ENCODE data around the gene LRMDA.

The LRMDA gene

DNA sequence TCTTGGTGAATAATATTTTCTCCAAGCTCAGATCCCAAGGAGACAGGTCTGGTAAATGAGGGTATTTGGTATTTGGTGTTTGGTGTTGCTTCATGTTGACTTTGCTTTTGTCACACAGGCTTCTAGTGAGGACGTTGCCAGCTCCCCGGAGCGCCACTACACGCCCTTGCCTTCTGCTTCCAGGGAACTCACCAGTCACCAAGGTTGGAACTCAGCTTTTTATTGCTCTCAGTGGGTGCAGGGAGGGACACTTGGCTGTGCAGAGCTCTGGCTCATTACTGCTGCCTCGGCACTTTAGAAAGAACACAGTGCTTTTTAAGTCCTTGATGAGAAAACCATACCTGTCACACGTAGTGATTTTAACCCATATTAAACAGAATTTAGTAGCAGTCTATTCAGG is 892.9 kb downstream of the LRMDA start:
- no peak overlapping the region for H3K27ac ChIP-seq (ENCODE audit: extremely low read depth, low read depth, low read length)
- no peak overlapping the region for H3K4me3 ChIP-seq (ENCODE audit: low read depth, low read length)
- TF ChIP-seq KLF7 (tag by site-specific recombination; IDR thresholded peaks at IDR 0.05; ENCODE audit: borderline replicate concordance) = no peak
- TF ChIP-seq, protein P1, sequence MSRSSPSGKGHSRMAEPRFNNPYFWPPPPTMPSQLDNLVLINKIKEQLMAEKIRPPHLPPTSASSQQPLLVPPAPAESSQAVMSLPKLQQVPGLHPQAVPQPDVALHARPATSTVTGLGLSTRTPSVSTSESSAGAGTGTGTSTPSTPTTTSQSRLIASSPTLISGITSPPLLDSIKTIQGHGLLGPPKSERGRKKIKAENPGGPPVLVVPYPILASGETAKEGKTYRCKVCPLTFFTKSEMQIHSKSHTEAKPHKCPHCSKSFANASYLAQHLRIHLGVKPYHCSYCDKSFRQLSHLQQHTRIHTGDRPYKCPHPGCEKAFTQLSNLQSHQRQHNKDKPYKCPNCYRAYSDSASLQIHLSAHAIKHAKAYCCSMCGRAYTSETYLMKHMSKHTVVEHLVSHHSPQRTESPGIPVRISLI (tag by site-specific recombination; IDR thresholded peaks at IDR 0.05) = no peak
- 0 out of 2 replicates have a peak, but pooled peaks have one; percentile 27 for TF ChIP-seq ZNF341 (tag by site-specific recombination; IDR thresholded peaks at IDR 0.05; ENCODE audit: low read depth)
- TF ChIP-seq ZNF701 (tag by site-specific recombination; IDR thresholded peaks at IDR 0.05) = no peak
- TF ChIP-seq ZIC2 (tag by site-specific recombination; IDR thresholded peaks at IDR 0.05) = peak; percentile 85
- no peak for TF ChIP-seq ZNF391 (tag by site-specific recombination; IDR thresholded peaks at IDR 0.05; ENCODE audit: borderline replicate concordance, low read depth)
- no peak for TF ChIP-seq ZNF248 (tag by site-specific recombination; IDR thresholded peaks at IDR 0.05)
- no peak for TF ChIP-seq RBAK (tag by site-specific recombination; IDR thresholded peaks at IDR 0.05)
- TF ChIP-seq GLIS1 (tag by site-specific recombination; IDR thresholded peaks at IDR 0.05) = peak; percentile 38; the same call in 1 of the 2 replicates
- TF ChIP-seq ZNF423 (tag by site-specific recombination; IDR thresholded peaks at IDR 0.05) = peak; percentile 75
- TF ChIP-seq ZBTB17 (tag by site-specific recombination; IDR thresholded peaks at IDR 0.05) = peak; percentile 71
- TF ChIP-seq ZNF664 (tag by site-specific recombination; IDR thresholded peaks at IDR 0.05) = 0 out of 2 replicates have a peak, but pooled peaks have one; percentile 8
- TF ChIP-seq ZNF311 (tag by site-specific recombination; IDR thresholded peaks at IDR 0.05; ENCODE audit: borderline replicate concordance) = no peak
- CTCF ChIA-PET = interaction anchor here (1.5 kb wide), 1 partner anchor 12 kb away, joined by 5 read pairs; no protein-coding TSS in a partner anchor
- POLR2A ChIA-PET = no interaction called here
- H3K4me1 ChIP-seq (ENCODE audit: control insufficient read depth, insufficient read depth, low read length) = peaks cover 4% of the 10 kb centered on the region; the same call in 1 of the 2 replicates
- no peaks in the 10 kb centered on the region for H3K36me3 ChIP-seq (ENCODE audit: control insufficient read depth in 2 of 2, insufficient read depth in 1 of 2, low read length in 2 of 2)
- H3K9me3 ChIP-seq (ENCODE audit: control insufficient read depth, insufficient read depth, low read depth, low read length) = no peaks in the 10 kb centered on the region

DNA sequence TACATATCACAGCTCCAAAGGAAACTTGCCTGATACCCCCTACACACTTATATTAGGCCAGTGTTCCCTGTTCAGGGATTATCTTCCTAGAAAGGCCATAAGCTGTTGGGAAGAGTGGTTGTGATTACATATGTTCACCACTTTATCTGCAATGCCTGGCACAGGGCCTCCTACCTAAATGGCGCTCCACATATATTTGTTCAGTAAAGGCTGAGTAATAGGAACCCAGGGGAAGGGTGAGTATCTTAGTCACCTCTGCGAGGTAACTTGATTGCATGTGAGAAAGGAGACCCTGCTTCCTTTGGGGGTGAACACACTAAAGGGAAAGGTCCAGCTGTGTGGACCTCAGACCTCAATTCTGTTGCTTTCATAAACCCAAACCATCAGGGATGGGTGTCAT is 896.0 kb downstream of the LRMDA start:
- ChIA-PET CTCF (no interaction called here), POLR2A (no interaction called here)
- TF ChIP-seq ZNF555 (tag by site-specific recombination; conservative IDR thresholded peaks at IDR 0.05) (no peak), ZNF16 (tag by site-specific recombination; IDR thresholded peaks at IDR 0.05; ENCODE audit: low read depth) (no peak), ATF2 (tag by site-specific recombination; IDR thresholded peaks at IDR 0.05; ENCODE audit: low read depth) (no peak), ELK4 (IDR thresholded peaks at IDR 0.05; ENCODE audit: borderline replicate concordance, low read depth, low read length) (no peak), FEZF1 (tag by site-specific recombination; IDR thresholded peaks at IDR 0.05) (no peak), ZNF174 (tag by site-specific recombination; IDR thresholded peaks at IDR 0.05) (no peak), ZNF701 (tag by site-specific recombination; IDR thresholded peaks at IDR 0.05) (no peak), ZBTB20 (tag by site-specific recombination; IDR thresholded peaks at IDR 0.05) (no peak), ZNF549 (tag by site-specific recombination; IDR thresholded peaks at IDR 0.05) (no peak), ZNF394 (tag by site-specific recombination; IDR thresholded peaks at IDR 0.05; ENCODE audit: borderline replicate concordance) (no peak)
- TF ChIP-seq, protein P2, sequence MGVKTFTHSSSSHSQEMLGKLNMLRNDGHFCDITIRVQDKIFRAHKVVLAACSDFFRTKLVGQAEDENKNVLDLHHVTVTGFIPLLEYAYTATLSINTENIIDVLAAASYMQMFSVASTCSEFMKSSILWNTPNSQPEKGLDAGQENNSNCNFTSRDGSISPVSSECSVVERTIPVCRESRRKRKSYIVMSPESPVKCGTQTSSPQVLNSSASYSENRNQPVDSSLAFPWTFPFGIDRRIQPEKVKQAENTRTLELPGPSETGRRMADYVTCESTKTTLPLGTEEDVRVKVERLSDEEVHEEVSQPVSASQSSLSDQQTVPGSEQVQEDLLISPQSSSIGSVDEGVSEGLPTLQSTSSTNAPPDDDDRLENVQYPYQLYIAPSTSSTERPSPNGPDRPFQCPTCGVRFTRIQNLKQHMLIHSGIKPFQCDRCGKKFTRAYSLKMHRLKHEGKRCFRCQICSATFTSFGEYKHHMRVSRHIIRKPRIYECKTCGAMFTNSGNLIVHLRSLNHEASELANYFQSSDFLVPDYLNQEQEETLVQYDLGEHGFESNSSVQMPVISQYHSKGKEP (tag by site-specific recombination; IDR thresholded peaks at IDR 0.05) = no peak

More for the DNA sequence above, 896.0 kb downstream of the LRMDA start:
- Histone ChIP-seq H3K4me3 (ENCODE audit: low read depth, low read length) (no peak overlapping the region), H3K9me3 (ENCODE audit: control insufficient read depth, insufficient read depth, low read depth, low read length) (no peaks in the 10 kb centered on the region), H3K4me1 (ENCODE audit: control insufficient read depth, insufficient read depth, low read length) (peaks cover 4% of the 10 kb centered on the region; the same call in 1 of the 2 replicates), H3K36me3 (ENCODE audit: control insufficient read depth in 2 of 2, insufficient read depth in 1 of 2, low read length in 2 of 2) (no peaks in the 10 kb centered on the region), H3K27ac (ENCODE audit: extremely low read depth, low read depth, low read length) (no peak overlapping the region)
